Gastrocnemius medialis (tissue), 4 donors: ENCODE measurements around the gene SORD. TPM values are rescaled to one million over a fixed set of nuclear protein-coding genes. Genes with fewer than 3 reads are reported as not detected.
"Not testable (repeated sequence)": the region's sequence is repeated elsewhere in the genome, so short reads cannot be mapped to it uniquely, and the experiment has no call there.

ENCODE experiments used
- ATAC-seq, 2 donors: fragments of 150-250 bp; one replicate each; pipeline ENCODE4 v1.9.1; 2016
- DNase-seq, 2 donors: peaks; one replicate each; pipeline ENCODE4 v3.0.0-alpha.2; 2019
- H3K27ac ChIP-seq, 4 donors: fragments of 200-600 bp; sonication (generic); 1 replicate in 1 of 4; 2 replicates in 3 of 4; pipeline ENCODE4 v1.5.1; 2016 to 2018; ENCODE audit warnings: mild to moderate bottlenecking in 2 of 4, moderate library complexity in 1 of 4
- H3K27me3 ChIP-seq, 3 donors: fragments of 200-600 bp; sonication (generic) in 2 of 3; 1 replicate in 1 of 3; 2 replicates in 2 of 3; pipeline versions ENCODE4 v1.5.1 to v1.6.0; 2016 to 2019; ENCODE audit warnings: mild to moderate bottlenecking in 1 of 3, moderate library complexity in 1 of 3
- H3K36me3 ChIP-seq, 2 donors: fragments of 200-600 bp; sonication (generic) in 1 of 2; one replicate each; pipeline ENCODE4 v1.5.1; 2017 to 2018
- H3K4me1 ChIP-seq, 2 donors: fragments of 200-600 bp; sonication (generic) in 1 of 2; one replicate each; pipeline ENCODE4 v1.5.1; 2016 to 2017; ENCODE audit warnings: mild to moderate bottlenecking in 2 of 2
- H3K4me3 ChIP-seq, 4 donors: fragments of 200-600 bp; sonication (generic) in 3 of 4; 1 replicate in 1 of 4; 2 replicates in 3 of 4; pipeline ENCODE4 v1.5.1; 2016 to 2019; ENCODE audit warnings: mild to moderate bottlenecking in 2 of 4
- H3K9me3 ChIP-seq, 3 donors: fragments of 200-600 bp; sonication (generic) in 2 of 3; 1 replicate in 1 of 3; 2 replicates in 2 of 3; pipeline ENCODE4 v1.5.1; 2016 to 2019
- CTCF ChIP-seq, 5 experiments: fragments of 450-650 bp in 3 of 5; fragments of 200-600 bp in 2 of 5; sonication (generic) in 2 of 5; IDR thresholded peaks in 4 of 5; conservative IDR thresholded peaks in 1 of 5; 1 replicate in 4 of 5; 2 replicates in 1 of 5; pipeline ENCODE4 v1.5.1; 2016 to 2019; ENCODE audit warnings: antibody characterized with exemption in 5 of 5, mild to moderate bottlenecking in 3 of 5, moderate library complexity in 3 of 5
- POLR2A ChIP-seq, 2 donors: fragments of 450-650 bp; IDR thresholded peaks; one replicate each; pipeline ENCODE4 v1.6.1; 2017; ENCODE audit warnings: antibody characterized with exemption in 2 of 2, mild to moderate bottlenecking in 2 of 2, moderate library complexity in 2 of 2
- in situ Hi-C, 4 donors: fragments of 200-750 bp; cut with MboI; loops; one replicate each; pipeline versions ENCODE4 v1.15.0 to v1.8.0; 2017; ENCODE audit warnings: low sequenced_read_pairs in 4 of 4
- intact Hi-C: fragments of 100-400 bp; cut with DNase I; formaldehyde crosslinking; loops from one replicate; pipeline ENCODE4 v1.15.1; 2023; ENCODE audit warnings: low total_unique reads
- total RNA-seq, 4 donors: library from RNA; depleted of rRNA; stranded (reverse); fragments of >200 nt; gene quantifications; one replicate each; pipeline versions ENCODE4 v1.1.0 to v1.2.3, GENCODE V29; 2016

SORD gene
- total RNA-seq, 4 donors from 2014 or later: 2.6 to 11.6 (median 3.6) TPM

GRCh38 chr15:45100884-45101625 lies 78.1 kb downstream of the SORD start:
- Histone ChIP-seq H3K4me3 (no peak overlapping the region), H3K4me1 (no peaks in the 10 kb centered on the region), H3K36me3 (no peaks in the 10 kb centered on the region), H3K9me3 (no peaks in the 10 kb centered on the region), H3K27me3 (no peaks in the 10 kb centered on the region), H3K27ac (no peak overlapping the region)
- ATAC-seq (no peak), DNase-seq (no peak)
- intact Hi-C loops: no loop called here
- in situ Hi-C loops: no loop called here
- TF ChIP-seq POLR2A (IDR thresholded peaks at IDR 0.05) (no peak), CTCF (IDR thresholded peaks at IDR 0.05 in 4 of 5, conservative IDR thresholded peaks at IDR 0.05 in 1 of 5) (no peak)

- intact Hi-C loops: no loop called here
- H3K27me3 ChIP-seq: no peaks in the 10 kb centered on the region
- H3K9me3 ChIP-seq: no peaks in the 10 kb centered on the region
- H3K27ac ChIP-seq: no peak overlapping the region
- no peaks in the 10 kb centered on the region for H3K4me1 ChIP-seq
- TF ChIP-seq POLR2A (IDR thresholded peaks at IDR 0.05) (no peak), CTCF (IDR thresholded peaks at IDR 0.05 in 4 of 5, conservative IDR thresholded peaks at IDR 0.05 in 1 of 5) (no peak)
- DNase-seq (no peak), ATAC-seq (no peak)
- no peaks in the 10 kb centered on the region for H3K36me3 ChIP-seq
- no peak overlapping the region for H3K4me3 ChIP-seq
- in situ Hi-C loops: no loop called here
Observed at GRCh38 chr15:45101749-45102148, 78.8 kb downstream of the SORD start.

DNA sequence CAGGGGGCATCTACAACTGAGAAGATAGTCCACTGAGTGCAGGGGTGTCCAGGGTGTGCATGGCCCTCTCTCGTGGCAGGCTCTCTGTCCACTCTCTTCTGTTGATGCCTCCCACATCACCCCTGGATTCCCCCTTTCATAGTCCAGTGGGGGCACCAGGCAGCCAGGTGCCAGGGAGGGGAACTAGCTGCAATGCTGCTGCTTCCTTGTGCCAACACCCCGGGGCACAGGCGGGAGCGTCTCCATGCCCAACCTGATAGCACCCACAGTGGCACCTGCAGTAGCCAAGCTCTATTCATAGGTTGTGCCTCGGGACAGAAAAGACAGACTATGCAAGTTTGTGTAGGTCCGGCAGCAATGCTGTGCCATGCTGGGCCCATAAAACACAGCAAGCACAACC lies 79.2 kb downstream of the SORD start:
- DNase-seq (no peak), ATAC-seq (no peak)
- no peaks in the 10 kb centered on the region for H3K27me3 ChIP-seq
- in situ Hi-C loops (no loop called here), intact Hi-C loops (no loop called here)
- no peaks in the 10 kb centered on the region for H3K36me3 ChIP-seq
- H3K9me3 ChIP-seq: no peaks in the 10 kb centered on the region
- H3K27ac ChIP-seq: no peak overlapping the region
- no peaks in the 10 kb centered on the region for H3K4me1 ChIP-seq
- no peak for TF ChIP-seq POLR2A (IDR thresholded peaks at IDR 0.05)
- no peak for TF ChIP-seq CTCF (IDR thresholded peaks at IDR 0.05 in 4 of 5, conservative IDR thresholded peaks at IDR 0.05 in 1 of 5)
- H3K4me3 ChIP-seq: no peak overlapping the region

GRCh38 chr15:45104170-45104569 lies 81.2 kb downstream of the SORD start:
- H3K27ac ChIP-seq, DNase-seq, H3K36me3 ChIP-seq, H3K27me3 ChIP-seq, H3K9me3 ChIP-seq, H3K4me3 ChIP-seq, in situ Hi-C loops, ATAC-seq, intact Hi-C loops, H3K4me1 ChIP-seq: not testable (repeated sequence)

GRCh38 chr15:45105586-45105985 lies 82.6 kb downstream of the SORD start:
- TF ChIP-seq POLR2A (IDR thresholded peaks at IDR 0.05): no peak
- Histone ChIP-seq H3K9me3 (no peaks in the 10 kb centered on the region), H3K36me3 (no peaks in the 10 kb centered on the region), H3K4me1 (no peaks in the 10 kb centered on the region), H3K27me3 (peaks cover 18 to 23% (median 21%) of the 10 kb centered on the region in 3 donors), H3K27ac (no peak overlapping the region), H3K4me3 (no peak overlapping the region)
- ATAC-seq (no peak), DNase-seq (no peak)
- in situ Hi-C loops: no loop called here
- intact Hi-C loops: no loop called here
